Epidermal melanocyte (primary cell): ENCODE results near the gene PDE4C.
"Not testable (repeated sequence)": the region's sequence is repeated elsewhere in the genome, so short reads cannot be mapped to it uniquely, and the experiment has no call there.

ENCODE experiments used
- DNase-seq: peaks from one replicate; pipeline ENCODE4 v3.0.0; 2011; ENCODE audit warnings: low spot score; ENCODE audit not compliant: insufficient read length

The PDE4C gene

DNA sequence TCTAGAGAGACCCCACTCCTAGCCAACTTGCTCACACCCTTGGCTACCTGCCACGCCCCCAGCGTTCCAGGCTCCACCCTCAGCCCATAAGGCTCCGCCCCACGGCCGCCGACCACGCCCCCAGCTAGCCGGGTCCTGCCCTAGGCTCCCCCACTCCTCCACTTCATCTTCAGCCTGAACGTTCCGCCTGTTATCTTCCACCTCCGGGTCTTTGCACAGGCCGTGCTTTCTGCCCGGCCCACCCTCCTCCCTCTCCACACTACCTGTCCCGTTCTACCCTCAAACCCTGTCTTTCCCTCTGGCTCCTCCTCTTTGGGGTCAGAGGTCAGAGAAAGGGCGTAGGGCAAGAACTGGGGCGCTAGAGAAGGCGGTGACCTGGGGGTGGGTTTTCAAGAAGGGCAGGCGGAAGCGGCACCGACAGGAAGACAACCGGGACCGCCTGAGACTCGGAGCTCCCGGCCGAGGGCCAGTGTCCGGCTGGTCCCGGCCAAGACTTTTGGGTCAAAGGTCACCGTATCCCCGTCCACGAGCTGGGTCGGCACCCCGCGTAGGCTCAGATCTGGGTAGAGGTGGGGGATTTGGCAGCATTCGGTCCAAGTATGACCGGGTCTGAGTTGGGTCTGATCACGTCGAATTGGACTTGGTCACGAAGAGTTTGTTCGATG, 2.2 kb downstream of the PDE4C start:
- no peak for DNase-seq

GRCh38 chr19:18221815-18222725, 4.2 kb downstream of the PDE4C start:
- no peak for DNase-seq

GRCh38 chr19:18220632-18221275, 5.5 kb downstream of the PDE4C start:
- no peak for DNase-seq

- no peak for DNase-seq
Measured at GRCh38 chr19:18219911-18220631, 6.2 kb downstream of the PDE4C start.

DNA sequence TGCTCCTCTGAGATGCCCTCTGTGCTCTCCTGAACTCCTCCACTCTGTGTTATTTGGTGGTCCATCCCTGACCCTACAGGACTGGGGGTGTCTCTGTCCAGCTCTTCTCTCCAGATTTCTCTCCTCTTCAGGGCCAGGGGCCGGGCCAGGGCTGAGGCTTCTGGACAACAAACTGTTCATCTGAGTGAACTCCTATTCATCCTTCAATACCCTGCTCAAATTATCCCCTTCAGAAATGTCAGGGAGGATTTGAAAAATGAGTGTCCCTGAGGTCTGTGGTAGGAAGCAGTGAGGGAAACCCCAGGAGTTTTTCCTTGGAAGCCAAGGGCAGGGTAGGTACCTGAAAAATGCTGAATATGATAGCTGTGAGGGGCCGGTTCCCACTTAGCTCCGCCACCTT, 7.6 kb downstream of the PDE4C start:
- no peak for DNase-seq

- no peak for DNase-seq
Measured at GRCh38 chr19:18218159-18218558, 8.1 kb downstream of the PDE4C start.

GRCh38 chr19:18216789-18217188, 9.4 kb downstream of the PDE4C start:
- DNase-seq: no peak

DNA sequence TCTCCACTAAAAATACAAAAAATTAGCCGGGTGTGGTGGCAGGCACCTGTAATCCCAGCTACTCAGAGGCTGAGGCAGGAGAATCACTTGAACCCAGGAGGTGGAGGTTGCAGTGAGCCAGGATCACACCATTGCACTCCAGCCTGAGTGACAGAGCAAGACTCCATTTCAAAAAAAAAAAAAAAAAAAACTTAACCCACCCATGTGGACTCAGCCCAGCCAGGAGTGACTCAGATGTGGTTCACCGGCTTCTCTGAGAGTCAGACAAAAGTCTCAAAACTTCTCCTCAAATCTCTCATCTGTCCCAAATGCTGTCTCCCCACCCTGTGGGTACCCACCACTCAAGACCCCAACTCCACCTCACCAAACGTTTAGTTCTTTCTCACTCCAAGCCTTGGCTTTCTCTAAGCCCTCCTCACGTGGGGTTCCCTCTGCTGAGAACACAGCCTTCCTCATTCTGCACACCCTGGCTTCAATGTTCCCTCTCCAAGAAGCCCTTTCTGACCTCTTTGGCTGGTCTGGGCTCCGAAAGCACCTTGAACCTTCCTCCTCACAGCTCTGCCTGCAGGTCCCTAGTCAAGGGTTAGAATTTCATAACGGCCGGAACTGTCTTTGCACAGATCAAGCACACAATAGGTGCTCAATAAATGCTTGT, 11.3 kb downstream of the PDE4C start:
- DNase-seq: no peak

DNA sequence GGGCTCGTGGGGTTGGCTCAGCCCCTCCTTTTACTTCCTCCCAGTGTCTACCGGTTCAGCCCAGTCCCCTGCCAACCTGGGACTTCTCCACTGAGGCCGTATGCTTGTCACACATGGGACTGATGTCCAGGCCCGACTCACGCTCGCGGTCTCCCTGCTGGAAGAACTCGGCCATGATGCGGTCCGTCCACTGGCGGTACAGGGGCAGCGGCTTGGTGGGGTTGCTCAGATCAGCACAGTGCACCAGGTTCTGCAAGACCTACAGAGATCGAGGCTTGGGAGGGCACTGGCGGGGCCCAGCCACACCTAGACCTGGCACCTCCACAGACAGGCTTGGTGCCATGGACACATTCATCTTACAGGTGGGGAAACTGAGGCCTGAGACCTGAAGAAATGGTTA, 14.6 kb downstream of the PDE4C start:
- DNase-seq: no peak

GRCh38 chr19:18209912-18210311, 16.3 kb downstream of the PDE4C start:
- not testable (repeated sequence) for DNase-seq

DNA sequence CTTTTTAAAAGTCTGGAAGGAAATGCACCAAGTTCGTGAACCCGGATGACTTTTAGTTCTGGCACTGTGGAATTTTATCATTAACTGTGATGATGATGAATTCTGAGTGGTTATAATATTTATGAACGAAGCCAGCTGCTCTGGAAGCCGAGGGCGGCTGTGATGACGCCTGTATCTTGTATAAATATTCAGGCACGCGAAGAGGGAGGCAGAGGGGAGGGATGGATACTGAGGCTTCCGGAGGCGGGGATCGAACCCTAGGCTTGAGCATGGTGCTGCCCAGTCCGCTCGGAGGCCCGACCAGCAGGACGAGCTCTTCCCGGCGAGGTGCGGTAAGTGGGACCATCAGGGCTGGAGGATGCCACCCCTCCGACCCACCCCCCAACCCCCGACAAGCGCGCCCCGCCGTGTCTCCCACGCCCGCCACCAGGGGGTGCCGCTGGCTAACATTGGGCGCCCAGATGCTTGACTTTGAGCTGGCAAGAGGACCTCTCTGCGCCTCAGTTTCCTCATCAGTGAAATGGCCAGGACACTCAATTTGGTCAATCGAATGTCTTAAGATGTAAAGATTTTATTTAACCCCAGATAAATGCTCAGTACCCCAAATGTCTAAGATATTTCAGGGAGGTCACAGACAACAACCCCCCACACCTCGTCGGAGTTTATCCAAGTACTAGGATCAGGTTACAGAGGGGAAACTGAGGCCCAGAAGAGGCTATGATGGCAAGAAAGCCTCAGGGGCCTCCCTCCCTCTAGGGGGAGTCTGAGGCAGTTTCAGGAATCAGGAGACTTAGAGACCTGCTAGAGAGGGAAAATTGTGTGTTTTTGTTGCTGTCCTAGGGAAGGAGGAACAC, 17.9 kb downstream of the PDE4C start:
- no peak for DNase-seq

GRCh38 chr19:18206018-18206417, 20.2 kb downstream of the PDE4C start:
- no peak for DNase-seq

DNA sequence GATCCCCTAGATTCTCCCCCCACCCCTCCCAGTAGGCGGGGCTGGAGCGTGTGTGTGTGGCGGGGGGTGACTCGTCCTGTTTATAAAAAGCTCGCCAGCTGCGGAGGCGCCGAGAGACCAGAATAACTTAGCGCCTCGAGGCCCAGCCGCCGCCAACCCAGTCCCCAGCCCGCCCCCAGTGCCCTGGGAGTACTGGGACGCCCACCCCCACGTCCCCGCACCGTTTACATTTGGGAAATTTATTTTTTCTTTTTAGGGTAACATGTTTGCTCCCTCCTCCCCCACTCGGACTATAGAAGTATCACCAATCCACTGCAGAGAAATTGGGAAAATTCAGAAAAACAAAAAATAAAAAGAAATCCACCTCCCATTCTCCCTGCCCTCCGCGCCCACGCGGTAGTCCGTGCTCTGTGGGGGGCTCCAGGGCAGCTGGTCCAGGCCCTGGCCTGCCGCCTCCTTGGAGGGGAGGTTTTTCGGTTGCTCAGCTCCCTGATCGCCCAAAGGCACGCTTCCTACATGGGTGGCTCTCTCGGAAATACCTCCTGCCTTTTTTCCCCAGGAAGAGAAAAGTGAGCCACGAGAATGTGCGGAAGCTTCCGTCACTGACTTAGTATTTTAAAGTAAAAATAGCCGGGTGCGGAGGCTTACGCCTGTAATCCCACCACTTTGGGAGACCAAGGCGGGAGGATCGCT, 20.9 kb downstream of the PDE4C start:
- DNase-seq: no peak

GRCh38 chr19:18204394-18205199, 21.6 kb downstream of the PDE4C start:
- DNase-seq: no peak

DNA sequence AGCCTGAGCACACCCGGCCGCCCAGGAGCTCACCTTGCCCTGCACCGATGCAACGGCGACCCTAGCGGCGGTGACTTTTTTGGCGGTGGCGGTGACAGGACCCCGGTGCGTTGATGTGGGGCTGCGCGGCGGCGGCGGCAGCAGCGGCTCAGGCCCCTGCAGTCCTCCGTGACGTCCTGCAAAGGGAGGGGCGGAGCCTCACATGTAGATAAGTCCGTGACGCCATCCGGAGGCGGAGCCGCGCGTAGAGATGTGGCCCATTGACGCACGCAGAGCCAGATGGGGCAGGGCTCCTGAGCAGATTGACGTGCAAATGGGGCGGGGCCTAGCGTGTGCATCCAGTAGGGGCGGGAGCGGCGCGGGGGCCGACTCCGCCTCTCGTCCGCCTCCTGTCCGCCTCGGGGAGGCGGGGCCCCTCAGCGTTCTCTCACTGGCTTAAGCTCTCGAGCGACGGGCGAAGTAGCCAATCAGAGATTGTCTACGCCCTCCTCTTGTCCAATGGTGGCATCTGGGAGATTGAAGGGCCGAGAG, 22.3 kb downstream of the PDE4C start, which contains the start of gene RAB3A:
TSS of gene RAB3A (minus strand) at position 180 of the 531 bp plus-strand sequence. CDS start 1,302 bp downstream, outside the sequence.
- peak; percentile 98 for DNase-seq

GRCh38 chr19:18203408-18203862, 22.8 kb downstream of the PDE4C start:
- DNase-seq: no peak

- DNase-seq: no peak
Measured at GRCh38 chr19:18202778-18203407, 23.3 kb downstream of the PDE4C start.

GRCh38 chr19:18202397-18202777, 23.9 kb downstream of the PDE4C start:
- DNase-seq: no peak
